AG08395 (cell line): ENCODE measurements around the gene GNGT1.
"Not testable (repeated sequence)": the region's sequence is repeated elsewhere in the genome, so short reads cannot be mapped to it uniquely, and the experiment has no call there.

Source experiments
- DNase-seq: peaks from one replicate; pipeline ENCODE4 v3.0.0; 2012; ENCODE audit warnings: mixed read lengths, low spot score

GNGT1 gene

GRCh38 chr7:93910076-93910994, 4.0 kb downstream of the GNGT1 start:
- DNase-seq: peak; percentile 29

- DNase-seq: not testable (repeated sequence)
Observed at GRCh38 chr7:93911242-93911641, 4.9 kb downstream of the GNGT1 start.

- not testable (repeated sequence) for DNase-seq
Observed at GRCh38 chr7:93911661-93912060, 5.3 kb downstream of the GNGT1 start.

- DNase-seq: no peak
Observed at GRCh38 chr7:93913197-93913596, 6.8 kb downstream of the GNGT1 start.

GRCh38 chr7:93914581-93915066, 8.3 kb downstream of the GNGT1 start:
- DNase-seq: no peak

GRCh38 chr7:93915206-93915842, 9.0 kb downstream of the GNGT1 start:
- DNase-seq: not testable (repeated sequence)

GRCh38 chr7:93915888-93916287, 9.5 kb downstream of the GNGT1 start:
- not testable (repeated sequence) for DNase-seq

- DNase-seq: not testable (repeated sequence)
Observed at GRCh38 chr7:93916315-93916714, 9.9 kb downstream of the GNGT1 start.

- no peak for DNase-seq
Observed at GRCh38 chr7:93920496-93921182, 14.3 kb downstream of the GNGT1 start.

- no peak for DNase-seq
Observed at GRCh38 chr7:93921186-93921585, 14.8 kb downstream of the GNGT1 start.

GRCh38 chr7:93921607-93922566, 15.5 kb downstream of the GNGT1 start, which contains the start of gene GNG11:
Gene GNG11 (plus strand): TSS chr7:93921735. CDS start chr7:93922138, 403 bp downstream.
- DNase-seq: peak; percentile 74

- DNase-seq: no peak
Observed at GRCh38 chr7:93923296-93923695, 16.9 kb downstream of the GNGT1 start.

GRCh38 chr7:93923942-93924341, 17.6 kb downstream of the GNGT1 start:
- no peak for DNase-seq

- no peak for DNase-seq
Observed at GRCh38 chr7:93926800-93927199, 20.4 kb downstream of the GNGT1 start.

- no peak for DNase-seq
Observed at GRCh38 chr7:93927585-93927984, 21.2 kb downstream of the GNGT1 start.

GRCh38 chr7:93931655-93932054, 25.3 kb downstream of the GNGT1 start:
- DNase-seq: no peak

GRCh38 chr7:93933156-93933555, 26.8 kb downstream of the GNGT1 start:
- no peak for DNase-seq

- no peak for DNase-seq
Observed at GRCh38 chr7:93935102-93935501, 28.7 kb downstream of the GNGT1 start.

- DNase-seq: no peak
Observed at GRCh38 chr7:93937818-93938217, 31.5 kb downstream of the GNGT1 start.

- DNase-seq: no peak
Observed at GRCh38 chr7:93938293-93938692, 31.9 kb downstream of the GNGT1 start.

GRCh38 chr7:93941945-93942344, 35.6 kb downstream of the GNGT1 start:
- no peak for DNase-seq
